Stomach (tissue), 4 donors: ENCODE data around the gene ARRB2.

Experiments
- CTCF ChIP-seq, 7 experiments: fragments of 450-650 bp in 4 of 7; fragments of 200-600 bp in 3 of 7; sonication (generic) in 3 of 7; IDR thresholded peaks; one replicate each; pipeline ENCODE4 v1.5.1; 2016 to 2019; ENCODE audit warnings: antibody characterized with exemption in 7 of 7, control low read depth in 2 of 7, mild to moderate bottlenecking in 1 of 7
- EP300 ChIP-seq: sonication (generic); formaldehyde crosslinking; IDR thresholded peaks from one replicate; pipeline ENCODE4 v1.6.1; 2017; ENCODE audit warnings: antibody characterized with exemption
- POLR2A ChIP-seq, 4 donors: fragments of 450-650 bp; IDR thresholded peaks; one replicate each; pipeline ENCODE4 v1.6.1; 2016; ENCODE audit warnings: antibody characterized with exemption in 4 of 4, control low read depth in 2 of 4, mild to moderate bottlenecking in 1 of 4, moderate library complexity in 1 of 4
- POLR2AphosphoS5 ChIP-seq, 3 donors: sonication (generic); formaldehyde crosslinking; IDR thresholded peaks; one replicate each; pipeline ENCODE4 v1.6.1; 2016; ENCODE audit warnings: antibody characterized with exemption in 3 of 3

- TF ChIP-seq CTCF (IDR thresholded peaks at IDR 0.05) = no peak
- no peak for TF ChIP-seq POLR2A (IDR thresholded peaks at IDR 0.05)
- no peak for TF ChIP-seq POLR2AphosphoS5 (IDR thresholded peaks at IDR 0.05)
- no peak for TF ChIP-seq EP300
Measured at GRCh38 chr17:4753392-4753791, 43.0 kb downstream of the ARRB2 start.
